Measurements from ENCODE around the gene JADE3. TPM values are rescaled to one million over a fixed set of nuclear protein-coding genes. Genes with fewer than 3 reads are reported as not detected.

JADE3 gene
- 3.0 and 4.6 TPM in 2 replicates for total RNA-seq

GRCh38 chrX:46912098-46912602, at the start of gene JADE3:
Gene JADE3, plus strand, starts transcription at chrX:46912421. Its CDS starts 72,474 bp downstream, at chrX:46984895.

GRCh38 chrX:47078129-47079043, 166.2 kb downstream of the JADE3 start, which contains the start of gene RGN:
Gene RGN, plus strand, starts transcription at chrX:47078443. Its CDS starts 2,702 bp downstream, at chrX:47081145.

Other genes with a start within 250 kb of the JADE3 start
- gene SLC9A7, start 153.3 kb upstream of the JADE3 start, total RNA-seq, result 45.4 and 57.9 TPM in 2 replicates
- gene RP2, start 75.4 kb upstream of the JADE3 start, total RNA-seq, result 21.5 and 30.4 TPM in 2 replicates
- gene RGN, start 166.0 kb downstream of the JADE3 start, total RNA-seq, result 2.9 and 6.7 TPM in 2 replicates
- gene NDUFB11, start 232.3 kb downstream of the JADE3 start, total RNA-seq, result 38.1 and 57.2 TPM in 2 replicates
- gene RBM10, start 232.8 kb downstream of the JADE3 start, total RNA-seq, result 61.2 and 69.6 TPM in 2 replicates

Measured in uterine smooth muscle cell (primary cell).